ENCODE results near the gene HSPB9.
"Not testable (repeated sequence)": the region's sequence is repeated elsewhere in the genome, so short reads cannot be mapped to it uniquely, and the experiment has no call there.

HSPB9 gene

DNA sequence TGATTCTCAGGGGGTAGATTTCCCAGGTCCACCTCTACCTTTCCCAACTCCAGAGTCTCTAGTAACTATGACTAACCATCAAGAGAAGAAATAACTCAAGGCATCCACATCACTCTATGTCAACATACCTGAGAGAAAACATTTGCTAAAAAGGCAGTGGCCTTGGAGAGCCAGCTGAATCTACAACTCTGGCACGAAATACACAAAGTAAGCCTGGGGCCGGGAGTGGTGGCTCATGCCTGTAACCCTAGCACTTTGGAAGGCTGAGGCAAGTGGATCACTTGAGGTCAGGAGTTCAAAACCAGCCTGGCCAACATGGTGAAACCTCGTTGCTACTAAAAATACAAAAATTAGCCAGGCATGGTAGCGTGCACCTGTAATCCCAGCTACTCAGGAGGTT is 20.5 kb downstream of the HSPB9 start:
- not testable (repeated sequence) for DNase-seq (ENCODE audit: low read depth)

DNA sequence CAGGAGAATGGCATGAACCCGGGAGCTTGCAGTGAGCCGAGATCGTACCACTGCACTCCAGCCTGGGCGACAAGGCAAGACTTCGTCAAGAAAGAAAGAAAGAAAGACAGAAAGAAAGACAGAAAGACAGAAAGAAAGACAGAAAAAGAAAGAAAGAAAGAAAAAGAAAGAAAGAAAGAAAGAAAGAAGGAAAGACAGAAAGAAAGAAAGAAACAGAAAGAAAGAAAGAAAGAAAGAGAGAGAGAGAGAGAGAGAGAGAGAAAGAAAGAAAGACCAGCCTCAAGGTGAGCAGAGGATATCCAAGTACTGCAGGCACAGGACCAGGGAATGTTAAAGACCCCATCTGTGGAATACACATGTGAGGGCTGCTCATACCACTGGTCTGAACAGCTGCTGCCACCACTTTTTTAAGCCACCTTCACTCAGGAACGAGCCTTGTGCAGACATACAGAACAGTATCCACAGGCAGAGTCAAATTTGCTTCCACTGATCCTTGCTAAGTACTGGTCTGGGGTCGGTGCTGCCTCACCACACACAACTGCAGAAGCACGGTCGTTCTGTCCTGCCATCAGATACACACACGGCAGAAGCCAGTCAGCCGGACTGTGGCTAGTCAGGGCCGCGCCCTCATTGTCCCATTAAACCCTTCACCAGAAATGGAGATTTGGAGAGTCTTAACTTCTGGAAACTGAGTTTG is 24.5 kb downstream of the HSPB9 start:
- DNase-seq (ENCODE audit: low read depth): no peak

DNA sequence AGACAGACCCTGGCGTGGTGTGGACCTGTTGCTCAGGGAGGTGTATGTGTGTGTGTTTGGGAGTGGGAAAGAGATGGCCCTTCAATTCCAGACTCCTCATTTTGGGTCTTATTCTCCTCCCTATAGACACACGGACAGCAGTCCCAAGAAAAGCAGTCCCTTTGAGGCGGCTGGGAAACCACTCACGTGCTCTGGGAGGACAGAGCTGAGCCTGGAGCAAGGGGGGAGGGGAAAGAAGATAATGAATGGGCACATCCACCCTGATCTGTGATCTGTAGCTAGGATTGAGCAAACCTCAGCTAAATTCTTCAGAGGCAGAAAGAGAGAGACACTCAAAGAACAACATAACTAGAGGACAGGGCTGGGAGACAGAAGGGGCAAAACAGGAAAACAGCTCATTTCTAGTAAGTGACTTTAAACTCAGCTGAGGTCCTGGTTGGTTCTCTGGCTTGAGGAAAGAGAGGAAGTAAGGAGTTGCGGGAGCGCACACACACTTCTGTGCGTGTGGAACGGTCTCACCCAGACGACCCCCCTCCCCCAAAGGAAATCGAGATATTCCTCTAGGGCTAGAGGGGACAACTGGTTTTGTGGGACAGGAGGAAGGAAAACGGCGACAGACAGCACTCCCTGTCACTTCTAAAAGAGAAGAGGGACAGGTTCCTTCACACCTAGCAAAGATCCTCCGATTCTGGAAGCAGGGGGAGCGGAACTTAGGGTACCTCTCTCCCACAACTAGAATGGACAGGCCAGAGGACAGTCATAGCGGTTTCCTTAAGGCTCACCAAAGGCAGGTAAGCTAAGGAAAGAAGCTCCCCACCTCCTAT is 31.5 kb downstream of the HSPB9 start:
- no peak for DNase-seq (ENCODE audit: low read depth)

DNA sequence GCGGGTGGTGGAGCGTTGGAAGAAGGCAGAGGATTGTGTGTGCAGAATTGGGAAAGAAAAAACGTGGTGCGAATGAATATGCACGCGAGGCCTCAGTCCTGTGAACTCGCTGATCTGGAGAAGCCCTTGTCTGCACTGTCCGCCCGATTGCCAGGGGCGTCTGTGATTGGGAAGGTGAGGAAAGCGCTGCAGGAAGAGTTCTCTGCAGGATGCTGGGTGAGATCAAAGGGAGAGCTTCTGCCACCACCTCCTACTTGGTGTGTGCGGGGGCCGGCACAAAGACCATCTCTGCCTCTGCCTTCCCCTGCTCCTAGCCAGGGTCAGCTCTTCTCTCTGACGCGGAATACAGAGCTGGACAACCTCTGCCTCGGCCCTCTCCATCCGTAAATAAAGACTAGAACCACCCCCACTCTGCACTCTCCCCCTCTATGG is 33.0 kb downstream of the HSPB9 start:
- DNase-seq (ENCODE audit: low read depth): no peak

DNA sequence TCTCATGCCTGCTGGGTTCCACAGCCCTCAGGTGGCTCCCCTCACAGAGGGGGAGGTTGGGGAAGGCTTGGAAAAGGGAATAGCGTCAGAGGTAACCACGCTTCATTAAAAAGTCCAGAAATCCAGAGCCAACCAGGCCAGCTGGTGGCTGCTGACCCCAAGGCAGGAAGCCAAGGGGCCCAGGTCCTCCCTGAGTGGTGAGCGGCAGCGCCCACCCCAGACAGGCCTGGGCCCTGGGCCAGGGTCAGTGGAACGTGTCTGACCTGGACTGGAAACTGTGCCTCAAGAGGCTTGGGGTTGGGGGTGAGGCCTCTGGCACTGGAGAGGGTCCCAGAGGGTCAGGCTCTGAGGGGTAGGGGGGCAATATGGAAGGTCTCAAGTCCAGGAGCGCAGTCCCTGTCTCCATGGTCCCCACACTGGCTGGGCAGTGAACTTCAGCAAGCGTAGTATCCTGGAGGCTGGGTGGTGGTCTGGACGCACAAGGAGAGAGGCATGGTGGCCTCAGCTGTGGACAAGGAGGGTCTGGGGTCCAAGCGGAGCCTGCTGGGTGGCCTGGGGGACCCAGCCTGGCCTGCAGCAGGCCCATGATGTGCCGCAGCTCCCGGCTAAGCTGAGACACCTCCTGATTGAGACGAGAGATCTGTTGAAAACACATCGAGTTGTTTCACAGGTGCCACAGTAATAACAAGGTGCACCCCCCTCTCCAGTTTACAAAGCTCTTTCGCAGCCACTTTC is 37.4 kb downstream of the HSPB9 start:
- no peak for DNase-seq (ENCODE audit: low read depth)

DNA sequence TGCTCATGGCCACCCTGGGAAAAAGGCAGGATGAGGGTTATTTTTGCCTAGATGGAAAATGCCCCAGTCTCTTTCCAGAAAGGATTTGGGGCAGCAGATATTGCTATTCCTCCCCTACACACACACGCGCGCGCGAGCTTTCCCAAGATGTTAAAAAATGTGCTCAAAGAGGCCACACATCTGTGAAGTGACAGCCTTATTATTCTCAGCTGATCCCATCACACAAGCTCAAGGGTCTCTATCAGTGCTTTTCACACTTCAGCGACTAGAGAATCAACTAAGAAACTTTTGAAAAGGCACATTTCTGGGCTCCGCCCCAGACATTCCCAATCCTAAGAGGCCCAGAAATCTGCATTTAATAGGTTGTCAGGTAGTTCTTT is 37.9 kb downstream of the HSPB9 start:
- no peak for DNase-seq (ENCODE audit: low read depth)

DNA sequence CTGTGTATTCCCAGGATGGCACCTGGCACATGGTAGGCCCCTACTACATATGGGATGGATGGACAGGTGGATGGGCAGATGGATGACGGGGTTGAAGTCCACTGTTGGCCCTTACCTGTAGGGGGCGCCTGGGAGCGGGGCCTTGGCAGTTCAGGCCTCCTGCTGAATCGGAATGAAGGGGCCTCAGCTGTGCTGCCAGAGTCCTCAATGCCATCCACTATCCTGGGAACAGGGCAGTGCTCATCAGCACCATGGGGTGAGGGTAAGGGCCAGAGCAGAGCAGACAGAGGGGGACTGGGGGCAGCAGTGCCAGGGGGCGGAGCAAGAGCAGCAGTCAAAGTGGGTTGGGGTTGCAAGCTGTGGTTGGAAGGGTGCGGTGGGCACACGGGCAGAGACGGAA is 40.5 kb downstream of the HSPB9 start:
- no peak for DNase-seq (ENCODE audit: low read depth)

DNA sequence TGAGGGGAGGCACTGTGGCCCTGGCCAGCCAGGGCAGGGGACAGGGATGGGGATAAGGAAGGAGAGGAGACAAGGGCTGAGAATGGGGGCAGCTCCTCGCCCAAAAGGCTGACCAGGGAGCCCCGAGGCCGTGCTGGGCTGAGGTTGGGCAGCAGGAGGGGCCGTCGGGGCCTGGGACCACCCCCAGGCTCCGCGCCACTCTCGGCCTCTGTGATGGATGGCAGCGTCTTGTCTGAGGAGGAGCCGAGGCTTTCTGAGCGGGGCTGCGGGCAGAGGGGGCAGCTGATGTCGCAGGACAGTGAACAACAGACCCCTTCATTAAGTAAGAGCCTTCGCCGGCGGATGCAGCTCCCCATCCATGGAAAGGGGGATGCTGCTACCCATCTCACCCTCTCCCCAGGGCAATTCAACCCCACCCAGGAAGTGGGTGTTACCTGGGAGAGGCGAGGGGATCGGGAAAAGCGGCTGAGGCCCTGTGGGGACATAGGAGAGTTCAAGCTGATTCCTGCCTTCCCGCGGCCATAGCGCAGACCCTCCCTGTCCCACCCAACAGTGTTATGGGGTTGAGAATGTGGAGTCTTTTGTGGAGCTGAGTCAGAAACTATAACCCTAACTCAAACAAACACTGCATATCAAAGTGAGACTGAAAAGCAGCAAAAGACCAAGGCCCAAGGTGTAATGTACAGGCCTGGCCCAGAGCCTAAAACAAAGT is 41.2 kb downstream of the HSPB9 start:
- no peak for DNase-seq (ENCODE audit: low read depth)

DNA sequence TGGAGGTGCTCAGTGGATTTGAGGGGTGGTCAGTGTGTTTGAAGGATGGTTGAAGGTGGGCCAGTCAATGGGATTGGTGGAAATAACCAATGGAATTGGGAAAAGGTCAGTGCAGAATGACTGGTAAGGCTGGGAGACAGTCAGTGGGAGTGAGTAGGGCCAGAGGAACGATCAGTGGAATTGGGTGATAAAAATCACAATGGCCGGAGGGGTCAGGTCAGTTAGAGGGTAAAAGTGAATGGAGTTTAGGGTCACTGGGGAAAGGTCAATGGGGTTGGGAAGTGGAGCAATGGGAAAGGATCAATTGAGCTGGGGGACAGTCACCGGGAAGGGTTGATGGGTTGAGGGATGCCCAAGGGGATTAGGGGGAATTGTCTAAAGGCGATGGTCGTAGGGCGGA is 43.1 kb downstream of the HSPB9 start:
- DNase-seq (ENCODE audit: low read depth): no peak

DNA sequence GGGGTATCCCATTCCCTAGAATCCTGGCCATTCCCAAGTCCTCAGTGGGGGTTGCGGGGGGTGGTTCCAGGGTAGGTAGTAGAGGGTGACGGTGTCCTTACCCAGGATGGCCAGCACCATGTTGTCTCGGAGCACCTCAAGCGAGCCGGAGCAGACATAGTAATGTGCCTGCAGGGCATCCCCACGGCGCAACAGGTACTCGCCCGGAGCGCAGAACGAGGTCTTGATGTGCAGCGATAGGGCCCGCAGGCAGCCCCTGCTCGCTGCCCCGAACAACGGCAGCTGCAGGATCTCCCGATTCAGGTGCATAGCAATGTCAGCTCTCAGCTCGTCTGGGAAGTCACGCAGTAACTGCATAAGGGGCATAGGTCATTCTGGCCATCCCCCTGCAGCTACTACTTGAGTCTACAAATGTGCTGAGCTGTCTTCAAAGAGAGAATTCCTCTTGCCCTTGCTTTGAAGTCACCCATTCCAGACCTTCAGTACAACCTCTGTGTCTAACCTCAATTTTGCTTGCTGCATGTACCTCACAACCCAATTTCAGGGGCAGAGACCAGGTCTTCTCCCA is 43.7 kb downstream of the HSPB9 start:
- DNase-seq (ENCODE audit: low read depth): no peak

DNA sequence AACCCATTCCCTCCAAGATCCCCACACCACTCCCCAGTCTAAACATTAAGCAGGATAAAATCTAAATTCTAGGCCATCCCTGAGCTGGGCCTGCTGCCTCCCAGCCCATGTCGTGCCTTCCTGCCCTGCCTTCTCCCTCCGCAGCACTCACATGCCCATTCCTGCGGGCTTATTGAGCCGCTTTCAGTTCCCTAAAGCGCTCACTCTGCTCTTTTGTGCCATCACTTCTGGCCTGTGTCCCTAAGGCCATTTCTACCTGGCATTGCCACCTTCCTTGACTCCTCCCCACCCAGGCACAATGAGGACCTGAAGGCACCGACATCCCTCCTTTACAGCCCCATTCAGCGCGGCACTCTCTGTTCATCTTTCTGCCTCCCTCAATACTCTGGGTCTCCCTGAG is 45.2 kb downstream of the HSPB9 start:
- DNase-seq (ENCODE audit: low read depth): no peak

DNA sequence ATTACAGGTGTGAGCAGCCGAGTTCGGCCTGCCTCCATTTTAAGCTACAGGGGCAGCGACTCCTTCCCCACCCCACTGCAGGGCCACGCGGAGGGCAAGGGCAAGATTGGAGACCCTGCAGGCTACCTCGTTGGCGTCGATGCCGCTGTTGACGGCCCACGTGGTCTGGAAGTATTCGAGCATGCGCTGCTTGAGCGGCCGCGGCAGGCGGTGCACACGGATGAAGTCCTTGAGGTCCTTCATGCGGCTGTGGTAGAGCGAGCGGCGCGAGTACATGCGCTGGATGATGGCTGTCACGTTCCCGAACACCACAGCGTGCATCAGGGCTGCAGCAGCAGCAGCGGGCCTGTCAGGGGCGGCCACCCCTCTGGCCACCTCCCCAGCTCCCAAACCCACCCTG is 46.7 kb downstream of the HSPB9 start:
- no peak for DNase-seq (ENCODE audit: low read depth)

DNA sequence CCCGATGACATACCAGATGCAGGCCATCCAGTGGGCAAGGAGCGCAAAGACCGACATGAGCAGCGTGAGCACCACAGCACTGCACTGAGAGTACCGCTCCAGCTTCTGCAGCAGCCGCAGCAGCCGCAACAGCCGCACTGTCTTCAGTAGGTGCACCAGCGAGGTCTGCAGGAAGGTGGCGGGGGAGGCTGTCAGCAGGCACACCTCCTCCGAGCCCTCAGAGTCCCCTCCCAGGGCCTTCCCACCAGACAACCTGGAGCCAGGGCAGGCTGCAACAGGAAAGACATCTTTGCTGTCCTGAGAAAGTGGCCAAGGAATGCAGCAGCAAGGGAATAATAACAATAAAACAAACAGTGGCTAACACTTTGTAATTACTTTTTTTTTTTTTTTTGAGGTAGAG is 49.2 kb downstream of the HSPB9 start:
- no peak for DNase-seq (ENCODE audit: low read depth)
